MCF 10A (cell line): Measurements from ENCODE around the gene LY6G6C. TPM values are rescaled to one million over a fixed set of nuclear protein-coding genes. Genes with fewer than 3 reads are reported as not detected.

Source experiments
- BruUV-seq: library from RNA; stranded (reverse); fragments of 400-500 nt; replicated peaks from 2 replicates; lab custom pipeline; 2021; lab: Mats Ljungman, UMichigan
- CTCF ChIA-PET: fragments of 300-600 bp; sonication (Branson Sonifier 250); formaldehyde crosslinking; extraction: SDS; loops from one replicate; lab custom pipeline; 2021; ENCODE audit warnings: antibody characterized with exemption, inconsistent platforms; lab: Yijun Ruan, JAX
- POLR2A ChIA-PET: fragments of 300-600, 350-650 bp; sonication (Branson Sonifier 250); formaldehyde crosslinking; extraction: SDS; loops from one replicate; lab custom pipeline; 2020; ENCODE audit warnings: antibody characterized with exemption, inconsistent platforms; lab: Yijun Ruan, JAX
- DNase-seq: peaks from one replicate; pipeline ENCODE4 v3.0.0-alpha.2; 2018; ENCODE audit not compliant: unreplicated experiment
- H3K27ac Mint-ChIP-seq: one replicate; pipeline ENCODE4 v1.8.0; 2022; ENCODE audit warnings: mild to moderate bottlenecking, low read depth, mixed read lengths; ENCODE audit not compliant: unreplicated experiment
- H3K27me3 Mint-ChIP-seq: one replicate; pipeline ENCODE4 v1.8.0; 2022; ENCODE audit warnings: mixed read lengths; ENCODE audit not compliant: insufficient read depth, unreplicated experiment
- H3K36me3 Mint-ChIP-seq: one replicate; pipeline ENCODE4 v1.8.0; 2022; ENCODE audit warnings: mild to moderate bottlenecking, moderate library complexity, mixed read lengths; ENCODE audit not compliant: insufficient read depth, unreplicated experiment
- H3K4me1 Mint-ChIP-seq: one replicate; pipeline ENCODE4 v1.8.0; 2022; ENCODE audit warnings: mixed read lengths; ENCODE audit not compliant: insufficient read depth, unreplicated experiment
- H3K4me3 Mint-ChIP-seq: one replicate; pipeline ENCODE4 v1.8.0; 2022; ENCODE audit warnings: mild to moderate bottlenecking, moderate library complexity, mixed read lengths; ENCODE audit not compliant: unreplicated experiment
- H3K9me3 Mint-ChIP-seq: one replicate; pipeline ENCODE4 v1.8.0; 2022; ENCODE audit warnings: mixed read lengths; ENCODE audit not compliant: unreplicated experiment
- CTCF ChIP-seq: fragments of 200-600 bp; IDR thresholded peaks from one replicate; pipeline ENCODE4 v1.8.0; 2022; ENCODE audit warnings: antibody characterized with exemption, mild to moderate bottlenecking; ENCODE audit not compliant: unreplicated experiment
- intact Hi-C: fragments of 100-400 bp; cut with micrococcal nuclease; formaldehyde crosslinking; loops from 2 replicates; pipeline ENCODE4 v1.14.1; 2022
- total RNA-seq: library from RNA; stranded (reverse); gene quantifications from 2 replicates; pipeline ENCODE4 v1.2.3, GENCODE V29; 2022

The LY6G6C gene
- total RNA-seq, 1 experiment from 2014 or later: not detected

- BruUV-seq: no TSS peak
- peaks cover 6% of the 10 kb centered on the region for H3K4me1 Mint-ChIP-seq
- DNase-seq: no peak
- intact Hi-C loops: no loop called here
- no peaks in the 10 kb centered on the region for H3K9me3 Mint-ChIP-seq
- H3K4me3 Mint-ChIP-seq: no peak overlapping the region
- H3K27me3 Mint-ChIP-seq: no peaks in the 10 kb centered on the region
- no peak overlapping the region for H3K27ac Mint-ChIP-seq
- ChIA-PET POLR2A (interaction anchor here (0.7 to 1.0 kb wide), 2 partner anchors 9 to 38 kb away, joined by 3 read pairs; partner anchors contain the start of gene LY6G5C), CTCF (interaction anchor here (0.9 to 2.2 kb wide), 3 partner anchors 8 to 22 kb away, joined by 3 to 9 read pairs (median 3); partner anchors contain the start of gene LY6G5C)
- H3K36me3 Mint-ChIP-seq: peaks cover 54% of the 10 kb centered on the region
- TF ChIP-seq CTCF: no peak
These were observed 32.1 kb downstream of the LY6G6C start for GRCh38 chr6:31689249-31690110.

DNA sequence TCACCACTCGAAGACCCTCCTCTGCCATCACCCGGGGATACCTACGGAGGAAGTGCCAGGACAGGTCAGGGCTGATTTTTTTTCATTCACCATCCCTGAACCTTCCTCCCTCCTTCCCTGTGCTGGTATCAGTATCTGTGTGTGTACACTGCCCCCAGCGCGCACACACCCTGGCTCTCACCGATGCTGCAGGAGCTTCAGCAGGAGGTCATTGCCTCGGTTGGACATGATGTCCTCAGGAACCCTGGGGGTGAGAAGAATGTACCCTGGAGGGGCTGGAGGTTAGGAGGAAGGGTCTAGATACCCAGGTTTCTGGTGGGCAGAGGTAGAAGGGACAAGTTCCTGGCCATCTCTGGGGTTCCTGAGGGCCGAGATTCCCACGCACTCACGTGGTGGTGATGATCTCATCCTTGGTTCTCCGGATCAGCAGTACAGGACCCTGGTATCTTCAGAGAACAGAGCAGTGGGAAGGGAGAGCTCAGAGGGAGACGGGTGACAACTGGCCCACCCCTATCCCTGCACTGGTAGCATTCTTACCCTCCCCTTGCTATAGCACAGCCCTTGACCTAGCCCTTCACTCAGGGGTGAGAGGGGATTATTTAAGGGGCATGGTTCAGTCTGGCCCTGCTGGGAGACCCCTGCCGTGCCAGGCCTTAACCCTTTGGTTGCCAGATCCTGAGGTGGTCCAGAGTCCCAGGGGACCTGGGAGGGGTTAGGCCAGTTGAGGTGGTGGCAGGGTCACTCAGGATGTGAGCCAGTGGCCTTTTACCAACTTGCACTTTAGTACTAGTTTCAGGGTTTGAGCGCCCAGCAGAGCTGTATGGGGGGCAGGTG, 33.5 kb downstream of the LY6G6C start:
- Mint-ChIP-seq H3K9me3 (no peaks in the 10 kb centered on the region), H3K4me1 (peaks cover 6% of the 10 kb centered on the region), H3K36me3 (peaks cover 42% of the 10 kb centered on the region), H3K27me3 (no peaks in the 10 kb centered on the region), H3K4me3 (no peak overlapping the region), H3K27ac (no peak overlapping the region)
- ChIA-PET POLR2A (interaction anchor here (0.7 kb wide), 1 partner anchor 27 kb away, joined by 3 read pairs; no protein-coding TSS in a partner anchor), CTCF (interaction anchor here (0.6 to 0.7 kb wide), 4 partner anchors 145 to 287 kb away, joined by 3 to 4 read pairs (median 3); no protein-coding TSS in a partner anchor)
- no TSS peak for BruUV-seq
- DNase-seq: no peak
- TF ChIP-seq CTCF: no peak
- intact Hi-C loops: no loop called here

- TF ChIP-seq CTCF: no peak
- ChIA-PET POLR2A (interaction anchor here (0.7 kb wide), 1 partner anchor 26 kb away, joined by 3 read pairs; no protein-coding TSS in a partner anchor), CTCF (interaction anchor here (0.6 to 0.7 kb wide), 3 partner anchors 82 to 288 kb away, joined by 3 to 4 read pairs (median 3); no protein-coding TSS in a partner anchor)
- Mint-ChIP-seq H3K9me3 (no peaks in the 10 kb centered on the region), H3K4me1 (peaks cover 6% of the 10 kb centered on the region), H3K27me3 (no peaks in the 10 kb centered on the region), H3K27ac (no peak overlapping the region), H3K36me3 (peaks cover 35% of the 10 kb centered on the region), H3K4me3 (no peak overlapping the region)
- BruUV-seq: no TSS peak
- DNase-seq: no peak
- intact Hi-C loops: no loop called here
These were observed 34.2 kb downstream of the LY6G6C start for GRCh38 chr6:31687321-31687720.
